Stomach (tissue), 4 donors: ENCODE results near the gene PALM2AKAP2.

Source experiments
- CTCF ChIP-seq, 7 experiments: fragments of 450-650 bp in 4 of 7; fragments of 200-600 bp in 3 of 7; sonication (generic) in 3 of 7; IDR thresholded peaks; one replicate each; pipeline ENCODE4 v1.5.1; 2016 to 2019; ENCODE audit warnings: antibody characterized with exemption in 7 of 7, control low read depth in 2 of 7, mild to moderate bottlenecking in 1 of 7
- EP300 ChIP-seq: sonication (generic); formaldehyde crosslinking; IDR thresholded peaks from one replicate; pipeline ENCODE4 v1.6.1; 2017; ENCODE audit warnings: antibody characterized with exemption
- POLR2A ChIP-seq, 4 donors: fragments of 450-650 bp; IDR thresholded peaks; one replicate each; pipeline ENCODE4 v1.6.1; 2016; ENCODE audit warnings: antibody characterized with exemption in 4 of 4, control low read depth in 2 of 4, mild to moderate bottlenecking in 1 of 4, moderate library complexity in 1 of 4

- TF ChIP-seq CTCF (IDR thresholded peaks at IDR 0.05) = no peak
- TF ChIP-seq POLR2A (IDR thresholded peaks at IDR 0.05) = no peak
- TF ChIP-seq EP300 = no peak
Observed at GRCh38 chr9:109780453-109781033, 545 bp downstream of the PALM2AKAP2 start.
